ENCODE results near the gene KRT82. TPM values are rescaled to one million over a fixed set of nuclear protein-coding genes. Genes with fewer than 3 reads are reported as not detected.
"Not testable (repeated sequence)": the region's sequence is repeated elsewhere in the genome, so short reads cannot be mapped to it uniquely, and the experiment has no call there.

Gene KRT82
- polyA plus RNA-seq, 4 donors: not detected

DNA sequence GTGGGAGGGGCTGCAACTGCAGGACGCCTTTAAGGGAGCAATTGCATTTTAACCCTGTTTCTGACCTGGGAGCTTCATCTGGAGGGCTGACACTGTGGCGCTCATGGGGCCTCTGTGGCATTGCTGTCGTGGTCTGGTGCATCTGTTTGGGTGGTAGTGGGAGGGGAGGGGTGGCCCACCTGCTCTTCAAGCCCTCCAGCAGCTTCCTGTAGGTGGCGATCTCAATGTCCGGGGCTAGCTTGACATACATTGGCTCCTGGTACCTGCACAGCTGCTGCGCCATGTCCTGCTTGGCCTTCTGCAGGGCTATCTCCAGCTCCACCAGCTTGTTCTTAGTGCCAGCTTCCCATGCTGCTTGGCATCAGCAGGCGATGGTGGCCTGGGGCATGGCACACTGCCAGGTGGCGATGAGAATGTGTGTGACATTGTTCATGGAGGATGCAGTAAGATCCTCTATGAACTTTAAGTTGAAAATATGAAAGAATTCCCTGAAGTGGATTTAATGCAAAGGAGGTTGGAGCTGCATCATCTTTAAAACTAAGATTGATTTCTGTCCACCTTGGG is 7.7 kb upstream of the KRT82 start:
- DNase-seq (ENCODE audit: low read depth in 4 of 4, low spot score in 3 of 4): no peak

DNA sequence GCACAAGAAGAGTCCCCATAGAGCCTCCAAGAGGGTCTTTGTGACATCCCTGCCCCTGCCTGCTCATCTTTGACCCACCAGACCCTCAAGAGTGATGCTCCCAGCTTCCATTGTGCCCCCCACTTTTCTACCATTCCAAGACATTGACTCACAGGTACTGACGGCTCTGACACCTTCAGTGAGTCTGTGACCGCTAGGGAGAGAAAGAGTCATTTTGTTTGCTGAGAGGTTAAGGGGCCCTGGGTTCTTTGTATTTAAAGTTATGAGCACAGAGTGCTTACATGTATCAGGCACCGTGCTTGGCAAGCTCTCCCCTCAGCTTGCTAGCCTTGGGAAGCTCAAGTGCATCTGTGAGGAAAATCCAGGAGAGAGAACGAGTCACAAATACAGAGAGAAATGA is 7.1 kb upstream of the KRT82 start:
- DNase-seq (ENCODE audit: low read depth in 4 of 4, low spot score in 3 of 4): no peak

DNA sequence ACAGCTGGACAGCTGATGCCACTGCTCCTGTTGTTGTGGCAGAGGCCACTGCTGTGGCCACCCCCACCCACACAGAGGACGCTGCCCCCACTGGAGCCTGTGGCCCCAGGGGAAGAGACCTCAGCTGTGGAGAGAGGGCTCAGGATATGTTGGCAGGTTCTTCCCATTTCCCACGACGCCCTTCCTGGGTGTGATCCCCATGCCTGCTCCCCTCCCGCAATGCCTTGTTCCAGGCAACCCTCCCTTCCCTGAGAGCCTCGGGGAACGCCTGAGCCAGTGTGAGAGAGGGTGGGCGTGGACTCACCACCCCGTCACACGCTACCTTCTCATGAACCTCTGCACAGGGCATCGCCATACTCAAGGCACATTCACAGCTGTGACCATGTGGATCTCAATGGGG is 5.7 kb upstream of the KRT82 start:
- no peak for DNase-seq (ENCODE audit: low read depth in 4 of 4, low spot score in 3 of 4)

- DNase-seq (ENCODE audit: low read depth in 4 of 4, low spot score in 3 of 4): not testable (repeated sequence)
These were observed 4.6 kb upstream of the KRT82 start for GRCh38 chr12:52410589-52411248.

- DNase-seq (ENCODE audit: low read depth in 4 of 4, low spot score in 3 of 4): no peak
These were observed 1.8 kb upstream of the KRT82 start for GRCh38 chr12:52407918-52408317.

DNA sequence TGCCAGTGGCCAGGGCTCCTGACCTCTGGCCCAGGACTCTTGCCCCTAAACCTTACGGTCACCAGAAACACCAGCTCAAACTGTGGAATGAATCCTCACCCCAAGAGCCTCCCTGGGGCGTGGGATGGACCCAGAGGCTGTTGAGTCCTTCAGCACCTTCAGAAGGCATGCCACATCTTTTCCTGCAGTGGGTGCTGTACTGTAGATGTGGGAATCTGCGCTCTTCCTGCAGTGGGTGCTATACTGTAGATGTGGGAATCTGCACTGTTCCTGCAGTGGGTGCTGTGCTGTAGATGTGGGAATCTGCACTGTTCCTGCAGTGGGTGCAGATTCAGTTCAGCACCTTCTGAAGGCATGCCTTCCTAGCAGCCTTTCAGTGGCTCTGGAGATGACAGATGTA is 1.2 kb downstream of the KRT82 start:
- DNase-seq (ENCODE audit: low read depth in 4 of 4, low spot score in 3 of 4): no peak

- DNase-seq (ENCODE audit: low read depth in 4 of 4, low spot score in 3 of 4): no peak
These were observed 2.6 kb downstream of the KRT82 start for GRCh38 chr12:52403561-52403960.

GRCh38 chr12:52402873-52403540 is 3.1 kb downstream of the KRT82 start:
- DNase-seq (ENCODE audit: low read depth in 4 of 4, low spot score in 3 of 4): no peak

DNA sequence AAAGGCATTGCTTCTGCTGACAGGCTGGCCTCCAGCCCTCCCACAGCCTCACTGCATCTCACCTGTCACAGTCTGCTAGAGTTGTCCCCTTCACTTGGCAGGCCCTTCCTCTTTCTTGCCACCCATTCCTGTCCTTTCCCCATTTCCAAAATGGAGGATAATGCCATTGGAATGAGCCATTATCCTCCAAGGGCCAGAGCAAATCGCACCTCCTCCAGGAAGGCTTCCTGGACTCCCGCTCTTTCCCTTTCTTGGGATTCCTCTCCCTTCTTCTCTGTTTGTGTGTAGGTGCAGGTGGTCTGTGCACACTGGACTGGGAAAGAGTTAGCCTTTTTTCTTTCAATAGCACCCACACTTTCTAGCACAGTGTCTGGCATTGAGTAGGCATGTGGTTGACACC is 3.8 kb downstream of the KRT82 start:
- no peak for DNase-seq (ENCODE audit: low read depth in 4 of 4, low spot score in 3 of 4)

DNA sequence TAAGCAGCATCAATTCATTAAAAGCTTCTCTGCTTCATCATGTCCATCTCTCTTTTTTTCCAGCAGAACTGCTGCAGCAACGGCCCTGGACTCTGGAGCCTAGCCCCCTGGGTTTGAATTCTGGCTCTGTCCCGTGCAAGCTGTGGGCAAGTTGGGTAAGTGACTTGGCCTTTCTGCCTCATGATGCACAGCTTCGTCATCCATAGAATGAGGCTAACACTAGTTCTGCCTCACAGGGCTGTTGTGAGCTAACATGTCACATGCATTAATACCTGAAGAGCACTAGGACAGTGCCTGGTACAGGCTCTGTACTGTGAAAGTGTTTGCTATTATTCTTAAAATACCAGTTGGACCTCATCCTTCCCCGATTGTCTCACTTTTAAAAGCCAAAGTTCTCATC is 4.2 kb downstream of the KRT82 start:
- no peak for DNase-seq (ENCODE audit: low read depth in 4 of 4, low spot score in 3 of 4)

DNA sequence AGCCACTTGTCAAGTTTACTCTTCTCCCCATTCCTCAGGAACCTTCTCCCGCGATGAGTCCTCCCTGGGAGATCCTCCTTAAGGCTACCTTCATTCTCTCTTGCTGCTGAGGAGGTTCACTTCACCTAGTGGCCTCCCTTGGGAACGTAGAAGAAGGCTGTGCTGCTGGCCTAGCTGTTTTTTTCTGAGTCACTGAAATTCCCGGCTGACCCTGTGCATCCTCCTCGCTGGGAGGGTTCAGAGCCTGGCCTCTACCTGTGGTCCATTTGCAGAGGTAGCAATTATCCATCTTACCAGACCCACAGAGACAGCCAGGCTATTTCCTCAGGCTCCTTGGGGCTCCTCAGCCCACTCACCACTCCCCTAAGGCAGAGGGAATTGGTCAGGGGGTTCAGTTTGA is 4.6 kb downstream of the KRT82 start:
- DNase-seq (ENCODE audit: low read depth in 4 of 4, low spot score in 3 of 4): no peak

GRCh38 chr12:52400906-52401305 is 5.2 kb downstream of the KRT82 start:
- no peak for DNase-seq (ENCODE audit: low read depth in 4 of 4, low spot score in 3 of 4)

GRCh38 chr12:52399756-52400155 is 6.4 kb downstream of the KRT82 start:
- no peak for DNase-seq (ENCODE audit: low read depth in 4 of 4, low spot score in 3 of 4)

- no peak for DNase-seq (ENCODE audit: low read depth in 4 of 4, low spot score in 3 of 4)
These were observed 8.0 kb downstream of the KRT82 start for GRCh38 chr12:52398176-52398575.

DNA sequence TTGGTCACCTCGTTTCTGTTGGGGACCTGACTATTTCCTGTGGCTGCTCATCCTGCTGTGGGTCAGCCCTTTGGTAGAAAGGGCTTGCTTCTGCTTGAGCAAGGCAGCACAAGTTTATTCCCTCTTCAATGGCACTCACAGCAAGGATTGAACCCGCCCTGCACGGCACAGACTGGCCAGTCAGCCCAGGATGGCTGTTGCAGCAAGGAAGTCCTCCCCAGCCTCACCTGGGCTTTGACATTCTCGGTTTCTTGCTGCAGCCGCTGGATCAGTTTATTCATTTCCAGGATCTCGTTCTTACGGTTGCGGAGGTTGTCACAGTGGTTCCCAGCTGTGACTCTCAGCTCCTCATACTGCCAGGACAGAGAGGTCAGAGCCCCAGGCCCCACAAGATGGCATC is 9.5 kb downstream of the KRT82 start:
- no peak for DNase-seq (ENCODE audit: low read depth in 4 of 4, low spot score in 3 of 4)

- DNase-seq (ENCODE audit: low read depth in 4 of 4, low spot score in 3 of 4): no peak
These were observed 10.2 kb downstream of the KRT82 start for GRCh38 chr12:52395761-52396434.

DNA sequence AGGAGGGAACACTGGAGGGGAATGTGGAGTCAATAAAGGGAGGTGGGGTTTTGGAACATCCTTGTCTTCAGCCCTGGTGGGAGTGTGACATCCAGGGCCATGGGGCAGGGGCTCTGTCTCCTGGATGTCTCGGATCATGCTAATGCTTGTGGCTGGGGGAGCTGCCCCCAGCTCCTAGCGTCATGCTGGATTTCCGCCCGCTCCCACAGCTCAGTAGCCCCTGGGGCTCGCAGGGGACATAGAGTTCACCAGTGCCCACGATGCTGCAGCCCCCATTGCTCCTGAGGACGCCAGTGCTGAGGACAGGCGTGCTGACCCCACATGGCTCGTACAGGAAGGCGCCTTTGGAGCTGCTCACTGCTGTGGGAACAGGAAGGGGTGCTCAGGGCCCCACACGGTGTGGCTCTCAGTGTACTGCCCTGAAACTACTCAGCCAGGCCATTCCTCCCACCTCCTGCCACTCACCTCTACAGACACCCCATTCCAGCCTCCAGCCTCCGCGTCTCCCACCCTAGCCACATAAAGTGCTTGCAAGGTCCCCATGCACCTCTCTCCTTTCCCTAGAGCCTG is 11.2 kb downstream of the KRT82 start:
- DNase-seq (ENCODE audit: low read depth in 4 of 4, low spot score in 3 of 4): no peak

DNA sequence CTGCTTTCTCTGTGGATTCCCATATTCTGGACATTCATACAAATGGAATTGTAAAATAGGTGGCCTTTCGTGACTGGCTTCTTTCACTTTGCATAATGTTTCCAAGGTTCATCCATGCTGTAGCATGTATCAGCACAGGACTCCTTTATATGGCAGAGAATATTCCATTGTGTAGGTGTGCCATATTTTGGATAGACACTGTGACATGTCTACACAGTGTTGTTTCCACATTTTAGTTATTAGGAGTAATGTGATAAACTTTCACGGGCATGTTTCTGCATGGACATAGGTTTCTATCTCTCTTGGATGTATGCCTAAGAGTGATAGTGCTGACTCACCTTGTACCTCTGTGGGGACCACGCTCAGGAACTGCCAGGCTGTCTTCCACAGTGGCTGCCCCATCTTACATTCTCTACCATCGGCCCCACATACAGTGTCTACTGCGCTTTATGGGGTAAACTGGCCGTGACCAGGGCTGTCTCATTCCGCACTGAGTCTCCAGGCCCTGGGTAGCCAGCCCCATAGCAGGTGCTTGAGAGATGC is 13.6 kb downstream of the KRT82 start:
- no peak for DNase-seq (ENCODE audit: low read depth in 4 of 4, low spot score in 3 of 4)

- no peak for DNase-seq (ENCODE audit: low read depth in 4 of 4, low spot score in 3 of 4)
These were observed 14.5 kb downstream of the KRT82 start for GRCh38 chr12:52391618-52392002.

DNA sequence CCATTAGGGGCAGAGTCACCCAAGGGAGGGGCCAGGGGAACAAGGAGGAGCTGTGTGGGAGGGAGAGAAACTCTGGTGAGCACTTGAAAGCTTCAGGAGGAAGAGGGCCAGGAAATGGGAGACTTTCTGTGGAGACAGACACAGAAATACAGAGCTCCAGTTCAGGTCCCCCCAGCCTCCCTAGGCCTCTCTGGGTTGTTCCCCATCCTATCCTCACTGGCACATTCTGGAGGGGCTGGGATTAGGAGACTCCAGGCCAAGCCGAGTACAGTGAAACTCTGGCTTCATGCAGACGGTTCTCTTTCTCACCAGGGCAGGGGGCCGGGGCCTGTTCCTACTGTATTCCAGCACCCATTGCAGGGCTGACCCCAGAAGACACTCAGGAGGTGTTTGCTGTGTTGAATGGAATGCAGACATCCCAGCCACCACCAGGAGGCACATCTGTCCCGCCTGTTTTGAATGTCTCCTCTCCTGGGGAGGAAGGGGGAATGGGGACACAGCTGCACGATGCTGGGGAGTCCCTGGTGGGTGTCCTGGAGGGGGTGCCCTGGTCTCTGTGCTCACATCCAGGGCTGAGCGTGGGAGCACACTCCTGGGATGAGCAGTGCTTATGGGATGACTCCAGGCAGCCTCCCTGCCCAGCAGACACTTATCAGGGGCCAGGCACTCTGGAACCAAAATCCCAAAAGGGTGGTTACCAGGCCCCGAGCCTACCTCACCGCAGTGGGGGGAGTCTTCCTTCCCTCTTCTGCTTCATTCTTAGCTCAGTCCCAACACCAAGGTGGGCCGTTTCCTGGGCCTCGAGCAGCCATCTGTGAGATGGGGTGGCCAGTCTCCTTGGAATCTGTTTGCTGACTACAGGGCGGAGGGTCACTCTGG is 15.2 kb downstream of the KRT82 start:
- no peak for DNase-seq (ENCODE audit: low read depth in 4 of 4, low spot score in 3 of 4)
